ENCODE results near the gene ACRV1.
"Not testable (repeated sequence)": the region's sequence is repeated elsewhere in the genome, so short reads cannot be mapped to it uniquely, and the experiment has no call there.

Gene ACRV1, protein sequence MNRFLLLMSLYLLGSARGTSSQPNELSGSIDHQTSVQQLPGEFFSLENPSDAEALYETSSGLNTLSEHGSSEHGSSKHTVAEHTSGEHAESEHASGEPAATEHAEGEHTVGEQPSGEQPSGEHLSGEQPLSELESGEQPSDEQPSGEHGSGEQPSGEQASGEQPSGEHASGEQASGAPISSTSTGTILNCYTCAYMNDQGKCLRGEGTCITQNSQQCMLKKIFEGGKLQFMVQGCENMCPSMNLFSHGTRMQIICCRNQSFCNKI

DNA sequence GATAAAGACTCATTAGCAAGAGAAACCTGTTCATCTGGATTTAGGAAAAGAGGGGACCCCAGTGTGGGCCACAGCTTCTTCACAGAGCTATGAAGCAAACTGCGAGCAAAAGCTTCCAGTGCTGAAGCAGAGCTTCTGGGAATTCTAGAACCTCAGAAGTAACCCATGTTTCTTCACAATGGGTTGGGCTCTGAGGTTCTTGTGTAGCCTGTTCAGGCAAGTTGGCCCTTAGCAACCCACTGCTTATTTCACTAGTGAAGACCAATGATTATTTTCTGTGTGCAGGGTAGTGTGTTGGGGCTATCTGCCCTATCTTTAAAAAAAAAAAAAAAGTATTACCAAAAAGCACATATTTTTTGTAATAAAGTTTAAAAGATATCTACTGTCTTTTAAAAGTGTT lies at the start of gene ACRV1:
TSS of gene ACRV1 (minus strand) at position 101 of the 400 bp plus-strand sequence. CDS start at position 34, 67 bp downstream.
- DNase-seq: no peak

DNA sequence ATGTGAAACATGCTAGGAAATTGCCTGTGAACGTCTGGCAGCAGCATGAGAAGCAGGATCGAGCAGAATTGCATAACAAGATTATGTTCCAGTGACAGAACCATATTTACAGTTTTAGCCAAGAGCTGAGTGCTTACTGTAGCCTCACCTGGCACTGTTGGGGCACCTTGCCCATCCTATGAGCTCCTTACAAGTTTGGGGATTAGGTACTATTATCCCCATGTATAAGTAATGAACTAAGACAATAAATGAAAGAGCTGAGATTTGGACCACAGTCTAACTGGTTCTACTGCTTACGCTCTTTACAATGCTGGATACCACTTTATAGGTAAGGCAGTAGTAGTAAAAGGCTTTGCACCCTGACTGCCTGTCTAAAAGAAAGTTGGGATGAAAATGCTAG lies 48.3 kb upstream of the ACRV1 start:
- DNase-seq: no peak

DNA sequence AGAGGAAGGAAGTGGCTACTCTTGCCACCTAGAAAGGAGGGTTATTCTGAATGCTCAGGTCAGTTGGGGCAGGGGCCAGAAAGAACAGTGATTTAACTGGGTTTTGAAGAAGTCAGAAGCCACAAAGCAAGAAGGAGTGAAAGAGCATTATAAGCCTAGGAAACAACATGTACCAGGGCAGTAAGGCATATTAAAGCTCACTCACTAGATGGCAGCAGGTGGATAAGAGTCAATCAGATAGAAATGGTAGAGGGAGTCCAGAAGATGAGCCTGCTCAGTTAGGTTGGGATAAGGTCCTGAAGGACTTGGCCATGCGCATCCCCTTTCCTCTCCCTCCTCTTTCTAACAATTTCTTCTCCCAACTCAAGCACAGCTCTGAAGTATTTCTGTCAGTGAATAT lies 43.5 kb upstream of the ACRV1 start:
- DNase-seq: no peak

DNA sequence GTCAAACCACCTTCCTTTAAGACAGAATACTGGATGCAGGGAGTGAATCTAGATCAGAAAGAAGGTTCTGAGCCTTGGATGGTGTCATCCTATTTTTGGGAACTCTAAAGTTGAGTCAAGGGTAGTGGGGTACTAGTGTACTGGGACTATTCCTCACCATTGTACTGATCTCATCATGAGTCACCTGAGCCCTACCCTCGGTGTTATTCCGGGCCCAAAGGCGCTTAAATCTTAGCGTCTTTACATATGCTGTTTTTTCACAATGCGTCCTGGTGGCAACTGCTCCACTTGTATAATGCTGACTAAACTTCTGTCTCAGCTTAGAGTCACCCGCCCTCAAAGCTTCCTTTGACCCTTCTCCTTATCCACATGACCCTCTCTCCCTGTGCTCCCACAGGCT lies 40.1 kb upstream of the ACRV1 start:
- DNase-seq: no peak

DNA sequence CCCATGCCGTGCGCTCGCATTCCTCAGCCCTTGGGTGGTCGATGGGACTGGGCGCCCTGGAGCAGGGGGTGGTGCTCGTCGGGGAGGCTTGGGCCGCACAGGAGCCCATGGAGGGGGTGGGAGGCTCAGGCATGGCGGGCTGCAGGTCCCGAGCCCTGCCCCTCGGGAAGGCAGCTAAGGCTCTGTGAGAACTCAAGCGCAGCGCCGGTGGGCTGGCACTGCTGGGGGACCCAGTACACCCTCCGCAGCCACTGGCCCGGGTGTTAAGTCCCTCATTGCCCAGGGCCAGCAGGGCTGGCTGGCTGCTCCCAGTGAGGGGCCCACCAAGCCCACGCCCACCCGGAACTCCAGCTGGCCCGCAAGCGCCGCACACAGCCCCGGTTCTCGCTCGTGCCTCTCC lies 24.0 kb upstream of the ACRV1 start:
- DNase-seq: not testable (repeated sequence)

DNA sequence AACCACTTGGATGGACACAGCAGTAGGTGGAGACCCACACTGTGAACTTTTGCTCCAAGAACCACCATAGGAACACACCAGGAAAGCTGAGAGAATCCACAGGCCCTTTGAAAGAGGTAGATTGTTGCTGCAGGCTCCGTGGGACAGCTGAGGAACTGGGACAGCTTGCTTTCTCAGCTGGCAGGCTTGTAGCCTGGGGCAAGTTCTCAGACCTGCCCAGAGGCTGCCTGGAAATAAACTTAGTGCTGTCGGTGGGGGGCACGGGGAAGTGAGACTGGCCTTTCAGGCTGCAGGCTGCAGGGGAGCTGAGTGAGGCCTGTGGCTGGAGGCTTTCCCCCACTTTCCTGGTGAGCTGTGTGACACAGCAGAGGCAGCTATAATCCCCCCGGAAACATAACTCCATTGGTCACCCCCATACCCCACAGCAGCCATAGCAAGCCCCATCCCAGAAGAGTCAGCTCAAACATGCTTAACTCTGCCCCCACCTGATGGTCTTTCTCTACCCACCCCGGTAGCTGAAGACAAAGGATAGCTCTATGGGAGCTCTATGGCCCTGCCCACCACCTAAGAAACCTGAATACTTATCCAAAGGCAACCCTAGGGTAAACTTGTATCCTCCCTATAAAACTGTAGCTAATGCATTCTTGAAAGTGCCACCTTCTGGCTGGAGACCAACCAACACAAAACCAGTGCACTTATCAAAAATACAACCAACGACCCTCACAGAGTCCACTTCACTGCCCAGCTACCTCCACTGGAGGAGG lies 21.4 kb upstream of the ACRV1 start:
- no peak for DNase-seq

DNA sequence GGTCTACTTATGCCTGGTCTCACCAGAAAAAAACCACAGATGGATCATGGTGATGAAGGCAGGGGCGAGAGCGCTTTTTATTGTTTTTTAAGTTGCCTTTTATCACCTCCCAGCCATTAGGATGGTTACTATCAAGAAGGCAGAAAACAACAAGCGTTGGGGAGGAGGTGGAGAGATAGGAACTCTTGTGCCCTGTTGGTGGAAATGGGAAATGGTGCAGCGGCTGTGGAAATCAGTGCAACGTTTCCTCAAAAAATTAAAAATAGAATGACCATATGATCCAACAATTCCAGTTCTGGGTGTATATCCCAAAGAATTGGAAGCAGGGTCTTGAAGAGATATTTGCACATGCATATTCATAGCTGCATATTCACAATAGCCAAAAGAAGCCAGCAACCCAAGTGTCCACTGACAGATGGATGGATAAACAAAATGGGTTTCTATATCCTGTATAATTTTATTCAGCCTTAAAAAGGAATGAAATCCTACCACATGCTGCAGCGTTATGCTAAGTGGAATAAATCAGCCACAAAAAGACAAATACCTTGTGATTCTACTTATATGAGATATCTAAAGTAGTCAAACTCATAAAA lies 20.5 kb upstream of the ACRV1 start:
- DNase-seq: no peak

DNA sequence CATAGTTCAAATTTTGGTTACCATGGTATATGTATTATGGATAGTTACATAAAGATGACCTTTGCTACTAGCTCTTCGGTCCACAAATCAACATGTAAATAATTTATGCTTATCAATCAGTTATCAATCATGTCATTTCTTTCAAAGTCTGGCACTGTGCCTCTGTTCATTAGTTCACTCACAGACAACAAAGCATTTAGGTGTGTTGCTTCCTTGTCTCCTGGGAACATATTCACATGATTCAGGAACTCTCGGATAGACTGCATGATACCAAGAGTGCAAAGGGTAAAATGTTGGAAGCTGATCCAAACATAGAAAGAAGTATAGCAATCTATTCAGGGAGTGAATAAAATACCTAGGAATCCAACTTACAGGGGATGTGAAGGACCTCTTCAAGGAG lies 14.3 kb upstream of the ACRV1 start:
- DNase-seq: no peak

DNA sequence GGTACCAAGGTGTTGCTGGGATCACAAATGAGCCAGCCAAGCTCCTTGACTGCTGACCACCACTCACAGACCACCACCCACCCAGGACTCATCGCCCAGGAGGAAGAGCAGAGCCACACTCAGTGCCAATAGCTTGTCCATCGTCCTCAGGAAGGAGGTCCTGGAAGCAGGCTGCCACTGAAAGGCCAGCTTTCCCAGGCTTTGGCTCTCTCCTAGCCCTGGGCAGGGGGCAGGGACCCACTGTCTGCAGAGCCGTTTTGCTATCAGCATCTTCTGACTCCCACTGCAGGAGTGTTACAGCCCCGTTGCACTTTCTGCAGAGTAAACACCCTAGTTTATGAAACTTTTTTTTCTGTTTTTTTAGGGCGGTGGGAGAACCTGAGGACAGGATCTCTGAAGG lies 12.2 kb upstream of the ACRV1 start:
- no peak for DNase-seq

DNA sequence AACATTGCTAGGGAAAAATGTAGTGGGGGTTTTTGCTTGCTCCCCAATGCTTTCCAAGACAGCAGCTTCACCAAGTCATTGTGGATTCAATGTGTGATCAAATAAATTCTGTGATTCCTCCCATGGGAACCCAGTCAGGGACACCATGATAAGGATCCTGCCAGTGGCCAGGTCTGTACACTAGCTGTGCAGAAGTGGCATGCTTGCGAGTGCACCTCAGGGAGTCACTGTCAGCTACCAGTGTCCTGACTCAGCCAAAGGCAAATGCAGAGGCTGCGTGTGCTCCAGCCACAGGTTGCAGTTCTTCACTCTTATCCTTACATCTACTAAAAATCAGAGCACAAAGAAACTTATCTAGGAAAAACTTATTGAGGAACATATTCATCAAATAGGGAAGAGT lies 9.4 kb upstream of the ACRV1 start:
- no peak for DNase-seq

DNA sequence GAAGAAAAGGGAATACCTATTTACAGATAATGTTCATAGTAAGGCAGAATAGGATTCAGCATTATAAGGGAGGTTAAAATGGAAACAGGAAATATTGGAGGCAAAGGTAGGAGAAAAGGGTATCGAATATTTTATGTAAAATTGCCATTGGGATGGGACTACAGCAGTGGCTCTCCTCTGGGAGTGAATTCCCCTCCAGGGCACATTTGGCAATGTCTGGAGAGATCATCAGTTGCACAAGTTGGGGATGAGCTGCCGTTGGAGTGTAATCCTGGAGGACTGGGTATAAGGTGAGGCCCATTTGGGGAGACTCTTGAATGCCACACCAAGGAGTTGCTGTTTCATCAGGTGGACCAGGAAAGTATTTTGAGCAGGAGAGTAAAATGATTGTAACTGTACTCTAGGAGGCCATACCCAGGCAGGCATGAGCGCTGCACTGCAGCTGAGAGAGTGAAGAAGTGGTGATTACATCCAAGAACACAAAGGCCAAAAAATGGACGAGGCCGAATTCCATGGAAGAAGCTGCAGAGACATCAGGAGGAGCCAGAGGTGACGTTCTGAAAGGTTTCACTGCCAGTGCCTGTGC lies 8.7 kb upstream of the ACRV1 start:
- no peak for DNase-seq

DNA sequence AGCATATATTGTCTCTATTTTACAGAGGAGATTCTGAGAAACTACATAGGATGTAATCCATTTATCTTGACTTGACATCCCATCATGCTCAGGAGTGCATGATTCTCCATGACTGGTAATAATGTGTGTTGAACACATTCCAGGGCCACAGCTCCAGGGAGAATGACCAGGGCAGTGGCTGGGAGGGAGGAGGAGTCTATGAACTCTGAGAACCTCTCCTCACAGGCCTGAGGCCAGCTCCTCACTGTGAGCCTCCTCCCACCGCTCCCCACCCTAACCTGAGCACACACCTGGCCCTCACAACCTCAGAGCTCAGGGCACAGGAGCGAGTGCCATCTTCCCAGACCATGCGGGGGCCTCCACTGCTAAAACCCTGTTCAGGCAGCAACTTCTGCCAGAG lies 8.0 kb upstream of the ACRV1 start:
- no peak for DNase-seq

DNA sequence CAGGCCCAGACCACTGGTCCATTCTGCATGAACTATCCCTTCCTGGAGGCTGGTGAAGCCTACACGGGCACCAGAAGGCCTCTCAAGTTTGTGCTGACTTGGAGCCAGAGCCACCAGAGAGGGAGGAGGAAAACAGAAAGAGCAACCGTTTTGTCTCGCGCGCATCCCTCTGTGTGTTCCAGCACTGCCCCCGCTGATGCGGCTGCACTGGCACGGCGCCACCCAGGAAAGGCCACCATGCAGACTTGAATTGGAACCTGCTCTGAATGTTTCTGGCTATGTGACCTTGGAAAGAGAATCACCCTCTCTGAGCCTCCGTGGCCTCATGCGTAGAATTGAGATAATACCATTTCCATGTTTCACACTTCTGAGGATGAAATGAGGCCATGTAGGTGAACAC lies 7.4 kb upstream of the ACRV1 start:
- no peak for DNase-seq

DNA sequence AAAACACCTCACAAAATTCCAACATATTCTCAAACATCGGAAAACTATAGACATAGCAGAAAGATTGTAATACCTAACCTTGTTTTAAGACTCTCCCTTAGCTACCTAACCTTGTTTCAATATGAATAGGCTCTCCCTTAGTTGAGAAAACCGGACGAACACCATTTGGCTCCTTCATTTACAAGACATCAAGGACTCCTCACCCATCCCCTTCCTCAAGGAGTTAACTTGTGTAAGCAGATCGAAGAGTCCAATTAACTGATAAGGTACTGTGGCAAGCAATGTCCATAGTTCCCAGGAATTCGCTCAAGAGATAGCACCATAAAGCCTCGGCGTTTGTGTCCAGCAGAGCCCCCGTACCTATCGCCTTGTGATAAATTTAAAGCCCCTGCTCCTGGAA lies 4.6 kb upstream of the ACRV1 start:
- DNase-seq: no peak

DNA sequence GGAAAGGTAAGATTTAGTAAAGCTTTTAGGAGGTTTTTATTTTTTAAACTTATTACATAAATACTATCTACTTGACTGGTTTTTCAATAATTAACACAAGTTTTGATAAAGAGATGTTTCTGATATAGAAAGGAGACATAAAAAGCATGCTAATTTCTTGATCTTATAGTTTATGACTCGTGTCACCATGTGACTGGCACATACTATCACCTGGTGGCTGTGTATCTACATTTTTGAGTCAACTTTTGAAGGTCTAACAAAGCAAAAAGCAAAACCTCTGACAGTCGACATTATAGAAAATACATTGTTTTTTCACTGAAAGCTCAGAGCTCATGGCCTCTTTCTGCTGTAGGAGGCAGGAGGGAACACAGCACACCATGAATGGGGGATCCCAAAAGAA lies 810 bp downstream of the ACRV1 start:
- no peak for DNase-seq

DNA sequence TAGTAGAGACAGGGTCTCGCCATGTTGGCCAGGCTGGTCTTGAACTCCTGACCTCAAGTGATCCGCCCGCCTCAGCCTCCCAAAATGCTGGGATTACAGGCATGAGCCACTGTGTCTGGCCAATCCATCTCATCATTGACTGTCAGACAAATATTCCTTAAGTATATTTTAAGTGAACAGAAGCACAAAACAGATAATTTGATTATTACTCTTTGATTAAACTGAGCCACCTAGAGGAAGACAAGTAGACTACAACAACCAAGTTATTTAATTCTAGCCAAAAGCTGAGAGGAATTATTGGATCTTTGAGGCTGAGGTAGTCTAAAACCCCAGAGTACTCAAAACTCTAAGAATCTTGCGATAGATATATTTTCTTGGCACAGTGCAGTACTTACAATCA lies 1.2 kb downstream of the ACRV1 start:
- no peak for DNase-seq

DNA sequence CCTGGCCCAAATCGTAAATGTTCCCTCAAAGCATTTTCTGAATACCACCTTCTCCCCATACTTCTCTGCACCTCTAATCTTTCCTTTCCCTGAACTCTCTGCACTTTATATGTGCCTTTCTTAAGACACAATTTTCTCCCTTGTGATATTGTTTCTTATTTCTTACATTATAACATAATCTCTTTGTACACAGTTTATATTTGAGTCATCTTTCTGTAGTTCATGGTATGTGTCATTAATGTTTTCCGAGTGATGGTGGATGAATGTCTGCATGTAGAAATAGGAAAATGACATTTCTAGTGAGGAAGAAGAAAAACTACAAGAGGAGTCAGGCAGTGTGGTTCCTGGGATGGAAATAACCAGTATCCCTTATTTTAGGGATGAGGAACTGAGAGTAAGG lies 5.5 kb downstream of the ACRV1 start:
- DNase-seq: no peak

DNA sequence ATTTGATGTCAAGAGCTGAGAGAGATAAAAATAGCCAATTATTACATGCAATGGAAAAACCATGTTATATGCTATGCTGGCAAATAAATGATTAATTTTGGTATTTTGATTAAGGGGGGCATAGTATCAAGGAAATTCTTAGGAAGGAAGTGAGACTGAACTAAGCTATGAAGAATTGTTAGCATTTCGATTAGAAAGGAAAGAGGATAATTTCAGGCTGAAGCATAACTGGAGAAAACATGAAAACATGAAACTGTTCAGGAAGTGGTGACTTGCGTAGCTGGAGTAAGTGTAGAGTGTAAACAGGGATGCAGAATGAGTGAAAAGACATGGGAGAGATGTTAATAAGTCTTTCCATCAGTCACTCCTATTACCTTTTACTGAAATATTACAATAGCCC lies 6.4 kb downstream of the ACRV1 start:
- no peak for DNase-seq

DNA sequence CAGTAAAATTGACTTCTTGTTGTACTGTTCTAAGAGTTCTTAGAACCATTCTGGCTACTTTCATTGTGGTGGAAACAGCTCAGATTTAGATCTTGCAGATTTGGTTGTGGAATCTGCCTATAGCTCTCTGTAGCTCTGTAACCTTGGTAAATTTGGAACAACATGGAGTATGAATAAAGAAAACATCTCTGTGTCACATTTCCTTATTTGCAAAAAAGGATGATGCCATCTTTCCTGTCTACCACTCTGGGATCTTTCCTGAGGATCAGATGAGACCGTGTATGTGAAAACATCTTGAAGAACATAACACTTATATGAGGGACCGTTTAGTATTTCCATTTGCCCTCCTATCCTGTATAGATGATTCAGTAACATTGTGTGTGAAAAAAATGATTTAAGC lies 9.1 kb downstream of the ACRV1 start:
- no peak for DNase-seq

DNA sequence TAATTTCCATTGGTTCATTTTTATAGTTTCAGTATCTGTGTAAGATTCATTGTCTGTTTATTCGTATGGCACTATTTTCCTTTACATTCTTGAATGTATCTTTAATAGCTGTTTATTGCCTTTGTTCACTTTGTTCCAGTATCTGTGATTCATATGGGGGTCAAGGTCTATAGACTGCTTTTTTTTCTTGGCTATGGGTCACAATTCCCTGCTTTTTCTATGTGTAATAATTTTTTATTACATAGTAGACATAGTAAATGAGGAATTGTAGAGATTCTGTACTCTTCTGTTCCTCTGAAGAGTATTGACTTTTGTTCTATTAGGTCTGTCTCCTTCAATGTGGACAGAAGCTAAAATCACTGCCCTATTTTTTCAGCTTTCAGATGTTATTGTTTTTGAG lies 10.5 kb downstream of the ACRV1 start:
- DNase-seq: no peak

DNA sequence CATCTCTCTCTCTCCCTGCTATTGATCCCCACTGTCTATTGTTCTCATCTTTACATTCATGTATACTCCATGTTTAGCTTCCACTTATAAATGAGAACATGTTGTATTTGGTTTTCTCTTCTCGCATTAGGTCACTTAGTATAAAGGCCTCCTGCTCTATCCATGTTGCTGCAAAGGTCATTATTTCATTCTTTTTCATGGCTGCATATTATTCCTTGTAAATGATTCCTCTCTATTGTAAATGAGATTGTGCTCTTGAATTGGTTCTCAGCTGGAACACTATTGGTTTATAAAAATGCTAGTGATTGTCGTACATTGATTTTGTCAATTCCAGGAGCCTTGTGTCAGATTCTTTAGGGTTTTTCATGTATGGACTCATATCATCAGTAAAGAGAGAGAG lies 13.5 kb downstream of the ACRV1 start:
- no peak for DNase-seq

DNA sequence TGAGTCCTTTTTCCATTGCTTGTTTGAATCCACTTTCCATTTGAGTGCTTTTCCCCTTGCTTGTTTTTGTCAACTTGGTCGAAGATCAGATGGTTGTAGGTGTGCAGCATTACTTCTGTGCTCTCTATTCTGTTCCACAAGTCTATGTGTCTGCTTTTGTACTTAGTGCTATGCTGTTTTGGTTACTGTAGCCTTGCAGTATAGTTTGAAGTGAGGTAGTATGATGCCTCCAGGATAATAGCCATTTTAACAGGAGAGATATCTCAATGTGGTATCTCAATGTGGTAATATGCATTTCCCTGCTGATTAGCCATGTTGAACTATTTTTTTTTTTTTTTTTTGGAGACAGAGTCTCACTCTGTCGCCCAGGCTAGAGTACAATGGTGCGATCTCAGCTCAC lies 16.7 kb downstream of the ACRV1 start:
- no peak for DNase-seq

DNA sequence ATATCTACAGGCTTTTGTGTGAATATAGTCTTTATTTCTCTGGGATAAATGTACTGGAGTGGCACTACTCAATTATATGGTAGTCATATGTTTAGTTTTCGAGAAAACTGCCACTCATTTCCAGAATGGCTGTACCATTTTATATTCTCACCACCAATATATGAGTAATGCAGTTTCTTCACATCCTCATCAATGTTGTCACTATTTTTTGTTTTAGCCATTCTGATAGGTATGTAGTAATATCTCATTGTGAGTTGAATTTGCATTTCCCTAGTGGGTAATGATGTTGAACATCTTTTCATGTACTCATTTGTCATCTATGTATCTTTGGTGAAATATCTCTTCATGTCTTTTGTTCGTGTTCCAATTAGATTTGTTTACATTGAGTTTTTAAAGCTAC lies 18.0 kb downstream of the ACRV1 start:
- DNase-seq: no peak

Measured in suppressor macrophage treated with lipopolysaccharide for 1 hour (primary cell).